MCF 10A (cell line): ENCODE data around the gene FAM72C. TPM values are rescaled to one million over a fixed set of nuclear protein-coding genes. Genes with fewer than 3 reads are reported as not detected.
"Not testable (repeated sequence)": the region's sequence is repeated elsewhere in the genome, so short reads cannot be mapped to it uniquely, and the experiment has no call there.

Source experiments
- Bru-seq: library from RNA; stranded (reverse); fragments of 400-500 nt; gene quantifications from one replicate; lab custom pipeline; 2021; lab: Mats Ljungman, UMichigan
- BruChase-seq, 2 experiments: library from RNA; stranded (reverse); fragments of 400-500 nt; gene quantifications; one replicate each; lab custom pipeline; 2021; lab: Mats Ljungman, UMichigan
- BruUV-seq: library from RNA; stranded (reverse); fragments of 400-500 nt; replicated peaks from 2 replicates; lab custom pipeline; 2021; lab: Mats Ljungman, UMichigan
- CTCF ChIA-PET: fragments of 300-600 bp; sonication (Branson Sonifier 250); formaldehyde crosslinking; extraction: SDS; loops from one replicate; lab custom pipeline; 2021; ENCODE audit warnings: antibody characterized with exemption, inconsistent platforms; lab: Yijun Ruan, JAX
- POLR2A ChIA-PET: fragments of 300-600, 350-650 bp; sonication (Branson Sonifier 250); formaldehyde crosslinking; extraction: SDS; loops from one replicate; lab custom pipeline; 2020; ENCODE audit warnings: antibody characterized with exemption, inconsistent platforms; lab: Yijun Ruan, JAX
- DNase-seq: peaks from one replicate; pipeline ENCODE4 v3.0.0-alpha.2; 2018; ENCODE audit not compliant: unreplicated experiment
- H3K27ac Mint-ChIP-seq: one replicate; pipeline ENCODE4 v1.8.0; 2022; ENCODE audit warnings: mild to moderate bottlenecking, low read depth, mixed read lengths; ENCODE audit not compliant: unreplicated experiment
- H3K27me3 Mint-ChIP-seq: one replicate; pipeline ENCODE4 v1.8.0; 2022; ENCODE audit warnings: mixed read lengths; ENCODE audit not compliant: insufficient read depth, unreplicated experiment
- H3K36me3 Mint-ChIP-seq: one replicate; pipeline ENCODE4 v1.8.0; 2022; ENCODE audit warnings: mild to moderate bottlenecking, moderate library complexity, mixed read lengths; ENCODE audit not compliant: insufficient read depth, unreplicated experiment
- H3K4me1 Mint-ChIP-seq: one replicate; pipeline ENCODE4 v1.8.0; 2022; ENCODE audit warnings: mixed read lengths; ENCODE audit not compliant: insufficient read depth, unreplicated experiment
- H3K4me3 Mint-ChIP-seq: one replicate; pipeline ENCODE4 v1.8.0; 2022; ENCODE audit warnings: mild to moderate bottlenecking, moderate library complexity, mixed read lengths; ENCODE audit not compliant: unreplicated experiment
- H3K9me3 Mint-ChIP-seq: one replicate; pipeline ENCODE4 v1.8.0; 2022; ENCODE audit warnings: mixed read lengths; ENCODE audit not compliant: unreplicated experiment
- intact Hi-C: fragments of 100-400 bp; cut with micrococcal nuclease; formaldehyde crosslinking; loops from 2 replicates; pipeline ENCODE4 v1.14.1; 2022
- long read RNA-seq: library from polyadenylated mRNA; stranded (forward); transcript quantifications from one replicate; pipeline ENCODE4 v2.0.0, GENCODE V29; 2022
- total RNA-seq: library from RNA; stranded (reverse); gene quantifications from 2 replicates; pipeline ENCODE4 v1.2.3, GENCODE V29; 2022

The FAM72C gene
- total RNA-seq (8.1 and 13.1 TPM in 2 replicates), Bru-seq, nascent RNA (percentile 41 among the genes with signal in this experiment), BruChase-seq, experiment 1, labeled RNA remaining after a 6-hour chase (percentile 49 among the genes with signal in this experiment), BruChase-seq, experiment 2, labeled RNA remaining after a 2-hour chase (percentile 45 among the genes with signal in this experiment)
- long read RNA-seq, transcript FAM72C-202 (4 exons, 2,297 nt): major isoform, 25 of 34 reads
- long read RNA-seq, partial matches to known transcripts: 4 of 34 reads
- long read RNA-seq, other reads (novel, unspliced or antisense): 2 of 34 reads

DNA sequence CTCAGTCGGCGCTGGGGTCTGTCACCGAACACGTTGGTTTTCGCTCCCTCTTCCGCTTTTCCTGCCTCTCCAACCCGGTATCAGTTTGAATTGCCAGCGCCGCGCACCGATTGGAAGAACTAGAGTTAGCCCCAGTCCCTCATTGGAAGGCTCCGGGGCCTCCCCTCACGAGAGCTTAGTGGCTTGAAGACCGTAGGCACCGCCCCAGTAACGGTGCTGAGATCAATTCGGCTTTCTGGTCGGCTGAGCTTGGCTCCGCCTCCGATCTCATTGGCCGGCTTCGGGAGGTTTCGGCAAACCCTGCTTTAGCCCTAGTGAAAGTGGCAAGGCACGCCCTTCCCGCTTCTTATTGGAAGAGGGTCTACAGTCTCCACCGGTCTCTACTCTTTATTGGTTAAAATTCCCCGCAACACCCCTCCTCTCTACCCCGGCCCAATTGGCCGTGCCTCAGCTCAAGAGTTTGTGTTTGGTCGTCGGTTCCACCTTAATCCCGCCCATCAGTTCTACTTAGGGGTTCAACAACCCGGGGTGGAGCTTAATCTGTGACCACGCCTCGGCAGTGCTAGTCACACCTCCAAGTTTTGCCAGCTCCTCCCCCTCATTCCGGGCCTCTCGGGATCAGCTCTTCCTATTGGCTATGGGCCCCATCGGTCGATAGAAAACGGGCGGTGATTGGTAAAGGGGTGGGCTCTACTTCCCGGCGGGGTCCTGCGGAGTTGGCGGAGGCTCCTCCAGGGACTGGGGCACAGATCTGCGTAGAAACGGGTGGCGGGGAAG is at the start of gene FAM72C:
Gene FAM72C, minus strand, starts transcription at position 63 of the 777 bp plus-strand sequence. CDS start 845 bp downstream, outside the sequence.
- BruUV-seq, H3K4me1 Mint-ChIP-seq, intact Hi-C loops, H3K27me3 Mint-ChIP-seq, H3K27ac Mint-ChIP-seq, H3K9me3 Mint-ChIP-seq, POLR2A ChIA-PET, H3K36me3 Mint-ChIP-seq, H3K4me3 Mint-ChIP-seq, DNase-seq, CTCF ChIA-PET: not testable (repeated sequence)

DNA sequence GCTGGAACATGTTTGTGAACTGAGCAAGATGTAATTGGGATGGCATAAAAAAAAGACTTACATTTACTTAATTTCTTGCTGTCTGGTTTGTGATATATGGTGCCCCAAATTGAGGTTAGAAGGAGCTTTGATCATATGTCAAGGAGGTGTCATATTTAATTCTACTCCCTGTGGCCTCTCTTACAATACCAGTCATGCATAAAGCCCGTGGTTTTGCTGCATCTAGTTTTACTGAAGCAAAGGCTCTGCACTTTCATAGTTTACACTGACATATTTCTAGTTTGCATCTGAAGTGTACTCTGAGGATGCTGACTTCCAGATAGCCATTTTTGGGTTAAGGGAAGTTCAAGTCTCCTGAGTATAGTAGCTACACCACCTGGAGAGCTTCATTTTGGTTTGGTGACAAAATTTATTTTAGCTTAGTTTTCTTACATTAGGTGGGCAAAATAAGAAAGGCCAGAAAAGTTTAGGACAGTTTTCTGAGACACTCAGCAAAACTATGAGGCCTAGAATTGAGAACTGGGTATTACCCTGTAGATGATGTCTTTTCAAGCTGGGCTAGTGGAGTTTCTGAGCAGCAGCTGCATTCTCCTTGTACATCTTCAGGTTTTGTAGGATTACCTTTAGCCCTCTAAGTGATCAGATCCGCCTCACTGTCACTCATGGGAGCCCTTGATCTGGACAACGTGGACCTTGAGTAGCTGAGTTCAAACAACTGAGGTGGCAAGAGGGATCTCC is 48.4 kb upstream of the FAM72C start:
- DNase-seq, H3K9me3 Mint-ChIP-seq, intact Hi-C loops, H3K27me3 Mint-ChIP-seq, H3K27ac Mint-ChIP-seq, H3K4me3 Mint-ChIP-seq, BruUV-seq, H3K4me1 Mint-ChIP-seq, H3K36me3 Mint-ChIP-seq, CTCF ChIA-PET, POLR2A ChIA-PET: not testable (repeated sequence)

DNA sequence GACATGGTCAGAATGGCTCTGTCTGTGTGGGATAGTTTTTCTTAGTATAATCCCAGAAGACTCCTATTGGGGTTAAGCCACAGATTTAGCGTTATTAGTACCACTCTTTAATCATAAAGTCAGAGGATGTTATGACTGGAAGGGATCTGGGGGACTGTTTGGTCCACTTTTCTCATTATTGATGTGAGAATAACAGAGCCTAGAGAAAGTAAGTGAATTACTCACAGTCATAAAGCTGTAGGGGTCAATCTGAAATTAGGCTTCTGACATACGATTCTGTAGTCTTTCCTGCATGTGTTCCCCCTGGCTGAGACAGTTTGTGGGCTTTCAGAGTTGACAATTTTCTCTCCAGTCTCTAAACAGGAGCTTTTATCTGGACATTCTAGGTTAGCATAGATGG is 47.3 kb upstream of the FAM72C start:
- DNase-seq, intact Hi-C loops, H3K4me1 Mint-ChIP-seq, H3K27me3 Mint-ChIP-seq, H3K4me3 Mint-ChIP-seq, CTCF ChIA-PET, H3K36me3 Mint-ChIP-seq, POLR2A ChIA-PET, H3K9me3 Mint-ChIP-seq, H3K27ac Mint-ChIP-seq, BruUV-seq: not testable (repeated sequence)

DNA sequence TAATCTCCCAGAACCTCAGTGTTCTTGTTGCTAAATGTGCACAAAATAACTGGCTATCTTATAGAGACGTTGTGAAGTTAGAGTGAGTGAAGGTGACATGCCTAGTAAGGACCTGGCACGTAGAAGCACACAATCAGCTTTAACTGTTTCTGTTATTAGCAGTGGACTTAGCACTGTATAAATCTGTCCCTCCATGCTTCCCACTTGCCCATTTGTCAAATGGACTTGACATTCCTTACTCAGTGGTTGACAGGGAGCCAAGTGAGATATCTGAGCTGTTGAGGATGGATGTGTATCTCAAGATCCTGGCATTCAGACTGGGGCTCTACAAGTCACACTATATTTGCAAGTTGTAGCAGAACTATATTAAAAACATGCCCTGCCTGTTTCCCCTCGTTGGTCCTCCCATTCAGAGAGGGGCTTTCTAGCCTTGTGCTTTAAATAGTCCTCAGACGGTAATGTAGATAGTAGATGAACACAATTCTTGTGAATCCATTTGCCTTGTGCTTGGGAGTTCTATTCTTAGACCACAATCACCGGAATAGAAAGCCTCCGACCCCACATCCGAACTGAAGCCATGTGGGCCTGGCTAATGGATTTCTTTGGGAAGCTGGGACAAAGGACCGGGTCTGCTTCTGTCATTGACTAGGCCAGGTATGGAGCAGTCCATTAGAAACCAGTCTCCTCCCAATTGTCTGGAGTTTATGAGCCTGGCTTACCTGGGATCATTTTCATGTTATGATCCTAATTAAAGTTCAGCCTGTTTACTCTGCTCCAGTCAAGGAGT is 43.6 kb upstream of the FAM72C start:
- H3K4me1 Mint-ChIP-seq, intact Hi-C loops, H3K27me3 Mint-ChIP-seq, H3K27ac Mint-ChIP-seq, POLR2A ChIA-PET, CTCF ChIA-PET, DNase-seq, BruUV-seq, H3K36me3 Mint-ChIP-seq, H3K9me3 Mint-ChIP-seq, H3K4me3 Mint-ChIP-seq: not testable (repeated sequence)

DNA sequence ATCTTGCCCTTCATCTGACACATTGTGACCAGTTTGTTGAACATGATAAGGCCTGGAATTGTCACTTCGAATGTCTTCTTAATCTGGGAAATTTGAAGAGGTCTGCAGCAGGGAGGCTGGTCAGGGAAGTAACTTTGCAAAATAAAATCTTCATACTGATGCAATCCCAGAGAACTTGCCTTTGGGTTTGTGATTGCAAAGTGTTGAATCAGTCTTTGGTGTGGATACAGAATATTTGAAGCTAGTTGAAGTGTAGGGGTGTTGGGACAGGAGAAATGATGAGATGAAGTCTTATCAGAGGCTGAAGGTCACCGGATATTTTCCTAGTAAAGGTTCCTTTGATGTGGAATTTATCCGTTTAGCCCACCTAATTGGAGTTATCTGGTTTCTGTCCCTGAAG is 42.7 kb upstream of the FAM72C start:
- H3K36me3 Mint-ChIP-seq, DNase-seq, H3K4me1 Mint-ChIP-seq, H3K27ac Mint-ChIP-seq, intact Hi-C loops, H3K9me3 Mint-ChIP-seq, BruUV-seq, H3K4me3 Mint-ChIP-seq, CTCF ChIA-PET, POLR2A ChIA-PET, H3K27me3 Mint-ChIP-seq: not testable (repeated sequence)

DNA sequence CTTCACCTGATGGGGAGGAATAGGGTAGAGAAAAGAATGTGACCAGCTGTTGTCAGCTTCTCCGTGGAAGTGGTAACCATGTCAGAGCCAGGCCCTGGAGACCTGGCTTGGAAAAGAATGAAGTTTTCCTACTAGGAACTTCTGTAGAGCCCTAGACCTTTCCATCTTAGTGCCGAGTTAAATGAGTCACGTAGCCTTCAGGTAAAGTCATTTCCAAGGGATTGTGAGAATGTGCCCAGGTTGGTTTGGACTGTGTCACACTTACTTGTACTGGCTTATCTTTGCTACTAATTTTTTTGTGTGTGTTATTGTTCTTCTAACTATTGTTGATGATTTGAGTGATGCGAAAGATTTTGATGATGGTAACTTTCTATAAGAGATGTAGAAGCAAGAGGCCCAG is 42.3 kb upstream of the FAM72C start:
- H3K36me3 Mint-ChIP-seq, H3K27ac Mint-ChIP-seq, intact Hi-C loops, DNase-seq, H3K4me3 Mint-ChIP-seq, POLR2A ChIA-PET, CTCF ChIA-PET, H3K27me3 Mint-ChIP-seq, H3K4me1 Mint-ChIP-seq, H3K9me3 Mint-ChIP-seq: not testable (repeated sequence)
- TSS peak; percentile 99 for BruUV-seq

DNA sequence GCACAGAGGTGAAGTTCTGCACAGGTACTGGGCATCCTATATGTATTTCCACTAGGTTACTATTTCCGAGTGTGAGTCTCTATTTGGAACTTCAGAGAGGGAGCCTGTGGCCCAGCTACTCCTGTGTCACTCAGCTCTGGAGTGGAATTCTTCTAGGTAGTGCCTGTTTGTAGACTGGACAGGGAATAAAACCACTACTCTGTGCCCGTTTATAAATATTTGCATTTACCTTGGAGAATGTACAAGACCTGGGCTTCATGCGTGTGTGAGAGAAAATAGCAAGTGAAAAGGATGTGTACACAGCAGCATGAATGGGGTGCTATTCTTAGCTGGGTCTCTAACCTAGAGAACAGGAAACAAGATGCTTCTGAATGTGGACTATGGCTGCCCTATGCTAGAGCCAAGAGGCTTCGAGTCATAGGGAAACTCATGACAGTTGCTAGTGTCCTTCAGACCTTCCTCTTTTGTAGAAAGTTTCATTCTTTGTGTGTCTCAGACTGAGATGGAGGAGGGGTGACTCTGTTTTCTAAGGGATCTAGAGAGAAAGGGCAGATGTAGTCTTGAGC is 40.5 kb upstream of the FAM72C start:
- intact Hi-C loops, BruUV-seq, CTCF ChIA-PET, H3K27ac Mint-ChIP-seq, H3K9me3 Mint-ChIP-seq, H3K36me3 Mint-ChIP-seq, DNase-seq, POLR2A ChIA-PET, H3K4me3 Mint-ChIP-seq, H3K27me3 Mint-ChIP-seq, H3K4me1 Mint-ChIP-seq: not testable (repeated sequence)

DNA sequence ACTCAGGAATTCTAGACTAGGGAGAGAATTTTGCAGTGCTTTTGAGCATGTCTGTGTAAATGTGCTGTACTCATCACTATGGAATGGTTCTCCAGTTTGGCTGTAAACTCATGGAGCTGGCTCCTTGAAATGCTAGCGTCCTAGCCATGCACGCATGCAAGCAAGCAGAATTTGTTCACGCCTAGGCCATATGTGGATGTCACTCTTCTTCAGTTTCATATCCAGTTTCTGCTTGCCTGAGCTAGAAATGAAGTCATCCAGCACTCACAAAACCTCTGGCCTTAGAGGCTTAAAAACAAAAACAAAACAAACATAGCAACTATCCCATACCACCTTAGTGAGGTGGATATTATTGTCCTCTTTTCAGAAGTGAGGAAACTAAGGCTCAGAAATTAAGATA is 37.6 kb upstream of the FAM72C start:
- POLR2A ChIA-PET, H3K4me1 Mint-ChIP-seq, H3K4me3 Mint-ChIP-seq, H3K27me3 Mint-ChIP-seq, CTCF ChIA-PET, H3K36me3 Mint-ChIP-seq, H3K27ac Mint-ChIP-seq, DNase-seq, BruUV-seq, H3K9me3 Mint-ChIP-seq, intact Hi-C loops: not testable (repeated sequence)
